GM12892 (cell line): Measurements from ENCODE around the gene ARMC9.

ENCODE experiments used
- POLR2A ChIP-seq: IDR thresholded peaks from 2 replicates; pipeline ENCODE4 v1.6.1; 2011; ENCODE audit warnings: low read depth, low read length, control low read depth
- POLR2AphosphoS5 ChIP-seq: IDR thresholded peaks from 2 replicates; pipeline ENCODE4 v1.6.1; 2011; ENCODE audit warnings: low read depth, low read length, control low read depth
- TAF1 ChIP-seq: IDR thresholded peaks from 2 replicates; pipeline ENCODE4 v1.6.1; 2011; ENCODE audit warnings: low read depth, mild to moderate bottlenecking, control low read depth, low read length, borderline replicate concordance

DNA sequence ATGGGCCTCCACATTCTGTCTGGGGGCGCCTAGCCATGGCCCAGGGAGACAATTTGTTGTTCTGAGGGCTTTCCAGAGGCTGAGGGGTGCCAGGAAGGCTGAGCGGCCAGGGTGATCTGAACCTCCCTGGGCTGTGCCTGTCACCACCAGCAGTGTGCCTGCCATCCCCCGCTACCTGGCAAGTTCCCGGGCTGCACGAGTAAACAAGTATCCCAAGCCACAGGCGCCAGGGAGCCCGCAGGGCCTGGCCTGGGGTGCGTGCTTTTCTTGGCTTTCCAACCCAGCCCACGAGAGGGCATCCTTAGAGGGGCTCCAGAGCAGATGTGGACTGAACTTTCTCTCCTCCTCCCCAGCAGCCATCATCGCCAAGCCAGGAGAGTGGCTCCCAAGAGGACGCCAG is 162.0 kb downstream of the ARMC9 start:
- TF ChIP-seq POLR2AphosphoS5 (no peak), POLR2A (no peak), TAF1 (no peak)
